Skin of body (tissue), 3 donors: ENCODE measurements around the gene CHTF8. TPM values are rescaled to one million over a fixed set of nuclear protein-coding genes. Genes with fewer than 3 reads are reported as not detected.

Source experiments
- DNase-seq: peaks from one replicate; lab custom pipeline; 2025; lab: John Stamatoyannopoulos, UW
- small RNA-seq: library from RNA; depleted of rRNA; stranded (forward); fragments of <200 nt; gene quantifications from one replicate; pipeline ENCODE3, GENCODE V24; 2014; ENCODE audit warnings: low replicate concordance
- total RNA-seq: library from RNA; depleted of rRNA; stranded (reverse); fragments of >200 nt; gene quantifications from one replicate; pipeline ENCODE4 v1.2.3, GENCODE V29; 2014

The CHTF8 gene
- total RNA-seq, 1 donor from 2014 or later, result 44.8 TPM

- DNase-seq, result no peak
These were observed 47.2 kb downstream of the CHTF8 start for GRCh38 chr16:69085032-69085695.

- no peak for DNase-seq
These were observed 48.1 kb downstream of the CHTF8 start for GRCh38 chr16:69084289-69084688.

GRCh38 chr16:69083306-69083941 is 49.0 kb downstream of the CHTF8 start:
- DNase-seq, result no peak

- DNase-seq, result no peak
These were observed 52.7 kb downstream of the CHTF8 start for GRCh38 chr16:69079697-69080096.

- DNase-seq, result no peak
These were observed 54.3 kb downstream of the CHTF8 start for GRCh38 chr16:69078073-69078472.

GRCh38 chr16:69077251-69077650 is 55.1 kb downstream of the CHTF8 start:
- no peak for DNase-seq

GRCh38 chr16:69073181-69073702 is 59.1 kb downstream of the CHTF8 start:
- no peak for DNase-seq

- DNase-seq, result no peak
These were observed 59.8 kb downstream of the CHTF8 start for GRCh38 chr16:69072640-69072974.

- no peak for DNase-seq
These were observed 61.4 kb downstream of the CHTF8 start for GRCh38 chr16:69071036-69071435.

GRCh38 chr16:69069504-69069903 is 62.9 kb downstream of the CHTF8 start:
- no peak for DNase-seq

Small RNAs within 50 kb of the gene (small RNA-seq; reads per million reads assigned to genes)
- not detected for gene RNU6-22P

Other genes with a start within 250 kb of the CHTF8 start
- 9.9 TPM for gene HAS3, start 26.9 kb downstream of the CHTF8 start, total RNA-seq
- gene UTP4, start 61 bp upstream of the CHTF8 start, total RNA-seq, result 19.1 TPM
- 33.8 TPM for gene SNTB2, start 54.6 kb upstream of the CHTF8 start, total RNA-seq
- gene VPS4A, start 178.8 kb upstream of the CHTF8 start, total RNA-seq, result 17.9 TPM
- 8.9 TPM for gene PDF, start 198.0 kb upstream of the CHTF8 start, total RNA-seq
- 20.0 TPM for gene COG8, start 207.0 kb upstream of the CHTF8 start, total RNA-seq
- gene NIP7, start 207.2 kb upstream of the CHTF8 start, total RNA-seq, result 16.7 TPM
- gene TMED6, start 219.2 kb upstream of the CHTF8 start, total RNA-seq, result not detected